WTC11 (cell line): ENCODE results near the gene PBRM1. TPM values are rescaled to one million over a fixed set of nuclear protein-coding genes. Genes with fewer than 3 reads are reported as not detected.

ENCODE experiments used
- ATAC-seq: fragments of 200-7000 bp; cut with Tn5 transposase; 2 replicates; pipeline ENCODE4 v1.10.0; 2021; ENCODE audit warnings: mild to moderate bottlenecking, moderate library complexity
- CTCF ChIA-PET: fragments of 300-600 bp; sonication (Branson Sonifier 250); formaldehyde crosslinking; loops from one replicate; lab custom pipeline; 2021; ENCODE audit warnings: antibody characterized with exemption; lab: Charles Lee
- POLR2A ChIA-PET: fragments of 350-600 bp; sonication (Branson Sonifier 250); formaldehyde crosslinking; loops from one replicate; lab custom pipeline; 2021; ENCODE audit warnings: antibody characterized with exemption; lab: Charles Lee
- DNase-seq: peaks from one replicate; pipeline ENCODE4 v3.0.0; 2021; ENCODE audit warnings: low spot score
- H3K27ac Mint-ChIP-seq: 2 replicates; pipeline ENCODE4 v1.8.0; 2021; ENCODE audit warnings: mixed read lengths
- H3K27me3 Mint-ChIP-seq: 2 replicates; pipeline ENCODE4 v1.8.0; 2021; ENCODE audit warnings: low read depth, mild to moderate bottlenecking, moderate library complexity, mixed read lengths
- H3K36me3 Mint-ChIP-seq: 2 replicates; pipeline ENCODE4 v1.8.0; 2021; ENCODE audit warnings: mixed read lengths
- H3K4me1 Mint-ChIP-seq: 2 replicates; pipeline ENCODE4 v1.8.0; 2022; ENCODE audit warnings: mixed read lengths
- H3K4me3 Mint-ChIP-seq: 2 replicates; pipeline ENCODE4 v1.8.0; 2021; ENCODE audit warnings: mild to moderate bottlenecking, moderate library complexity, mixed read lengths
- H3K9me3 Mint-ChIP-seq: 2 replicates; pipeline ENCODE4 v1.8.0; 2021; ENCODE audit warnings: mixed read lengths
- ATF2 ChIP-seq: sonication (generic); formaldehyde crosslinking; IDR thresholded peaks from 2 replicates; pipeline ENCODE4 v1.8.1; 2022; ENCODE audit warnings: low read depth, missing genetic modification reagents, borderline replicate concordance
- CREB1 ChIP-seq: sonication (generic); formaldehyde crosslinking; IDR thresholded peaks from 2 replicates; pipeline ENCODE4 v1.8.0; 2023; ENCODE audit warnings: mild to moderate bottlenecking, missing genetic modification reagents
- E2F4 ChIP-seq: sonication (generic); formaldehyde crosslinking; IDR thresholded peaks from 2 replicates; pipeline ENCODE4 v1.8.1; 2022; ENCODE audit warnings: low read depth, mild to moderate bottlenecking, moderate library complexity, missing genetic modification reagents, borderline replicate concordance
- FOXJ3 ChIP-seq: sonication (generic); formaldehyde crosslinking; IDR thresholded peaks from 2 replicates; pipeline ENCODE4 v1.9.0; 2021; ENCODE audit warnings: missing genetic modification reagents, mild to moderate bottlenecking, borderline replicate concordance
- FOXK1 ChIP-seq: sonication (generic); formaldehyde crosslinking; IDR thresholded peaks from 2 replicates; pipeline ENCODE4 v1.8.0; 2022; ENCODE audit warnings: mild to moderate bottlenecking, moderate library complexity, missing genetic modification reagents
- KAT7 ChIP-seq: sonication (generic); formaldehyde crosslinking; IDR thresholded peaks from 2 replicates; pipeline ENCODE4 v1.8.1; 2023; ENCODE audit warnings: missing genetic modification reagents, mild to moderate bottlenecking, borderline replicate concordance
- MXD4 ChIP-seq: fragments of 250-450 bp; sonication (Bioruptor Pico); IDR thresholded peaks from 2 replicates; pipeline ENCODE4 v1.8.0; 2021; ENCODE audit warnings: mild to moderate bottlenecking, moderate library complexity, borderline replicate concordance
- NFE2L1 ChIP-seq: sonication (generic); formaldehyde crosslinking; IDR thresholded peaks from 2 replicates; pipeline ENCODE4 v1.8.1; 2023; ENCODE audit warnings: missing genetic modification reagents
- NR1H2 ChIP-seq: sonication (generic); formaldehyde crosslinking; IDR thresholded peaks from 2 replicates; pipeline ENCODE4 v1.9.0; 2021; ENCODE audit warnings: mild to moderate bottlenecking, moderate library complexity, missing genetic modification reagents
- OVOL2 ChIP-seq: fragments of 250-450 bp; sonication (Bioruptor Pico); IDR thresholded peaks from 2 replicates; pipeline ENCODE4 v1.9.0; 2021; ENCODE audit warnings: mild to moderate bottlenecking, borderline replicate concordance
- PRDM15 ChIP-seq: sonication (generic); formaldehyde crosslinking; IDR thresholded peaks from 2 replicates; pipeline ENCODE4 v1.8.0; 2022; ENCODE audit warnings: missing genetic modification reagents
- RORB ChIP-seq: fragments of 250-450 bp; sonication (Bioruptor Pico); IDR thresholded peaks from 2 replicates; pipeline ENCODE4 v1.9.0; 2021; ENCODE audit warnings: mild to moderate bottlenecking
- TEAD4 ChIP-seq: sonication (generic); formaldehyde crosslinking; IDR thresholded peaks from 2 replicates; pipeline ENCODE4 v1.8.0; 2022; ENCODE audit warnings: mild to moderate bottlenecking, missing genetic modification reagents
- ZBTB21 ChIP-seq: sonication (generic); formaldehyde crosslinking; IDR thresholded peaks from 2 replicates; pipeline ENCODE4 v1.8.1; 2023; ENCODE audit warnings: mild to moderate bottlenecking, missing genetic modification reagents, borderline replicate concordance
- ZNF219 ChIP-seq: sonication (generic); formaldehyde crosslinking; IDR thresholded peaks from 2 replicates; pipeline ENCODE4 v1.8.0; 2023; ENCODE audit warnings: missing genetic modification reagents, mild to moderate bottlenecking, borderline replicate concordance
- total RNA-seq: library from RNA; stranded (reverse); gene quantifications from 3 replicates; pipeline ENCODE4 v1.2.3, GENCODE V29; 2021
- TF ChIP-seq, protein P1 (sequence below): sonication (generic); formaldehyde crosslinking; conservative IDR thresholded peaks from 2 replicates; pipeline ENCODE4 v1.8.1; 2023; ENCODE audit warnings: mild to moderate bottlenecking, low read depth, missing genetic modification reagents, moderate library complexity
- TF ChIP-seq, protein P2 (sequence below): sonication (generic); formaldehyde crosslinking; IDR thresholded peaks from 2 replicates; pipeline ENCODE4 v1.8.1; 2023; ENCODE audit warnings: mild to moderate bottlenecking, missing genetic modification reagents
- TF ChIP-seq, protein P3 (sequence below): fragments of 250-450 bp; sonication (Bioruptor Pico); IDR thresholded peaks from 2 replicates; pipeline ENCODE4 v1.8.0; 2021; ENCODE audit warnings: mild to moderate bottlenecking

The PBRM1 gene
- total RNA-seq, 1 experiment from 2014 or later, result 48.8 TPM

- no peak for ATAC-seq
- H3K4me3 Mint-ChIP-seq, result no peak overlapping the region
- TF ChIP-seq NR1H2 (CRISPR knock-in tag), result no peak
- no peak for TF ChIP-seq PRDM15
- TF ChIP-seq TEAD4, result no peak
- no peak for TF ChIP-seq MXD4 (CRISPR knock-in tag)
Observed at GRCh38 chr3:52721002-52721729, 35.5 kb upstream of the PBRM1 start.

DNA sequence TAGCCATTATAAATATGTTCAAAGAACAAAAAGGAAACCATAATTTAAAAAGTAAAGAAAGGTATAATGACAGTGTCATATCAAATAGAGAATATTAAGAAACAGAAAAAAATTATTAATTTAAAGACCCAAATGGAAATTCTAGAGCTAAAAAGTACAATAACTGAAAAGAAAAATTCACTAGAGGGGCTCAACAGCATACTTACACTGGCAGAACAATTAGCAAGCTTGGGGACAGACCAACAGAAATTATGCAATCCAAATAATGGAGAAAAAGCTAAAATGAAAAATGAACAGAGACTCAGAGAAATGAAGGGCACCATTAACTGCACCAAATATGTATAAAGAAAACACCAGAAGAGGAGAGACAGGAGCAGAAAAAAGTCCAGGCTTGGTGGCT is 33.9 kb upstream of the PBRM1 start:
- Mint-ChIP-seq H3K27me3 (no peaks in the 10 kb centered on the region), H3K27ac (no peak overlapping the region), H3K4me3 (no peak overlapping the region), H3K4me1 (peaks cover 7% of the 10 kb centered on the region), H3K36me3 (no peaks in the 10 kb centered on the region), H3K9me3 (no peaks in the 10 kb centered on the region)
- no peak for ATAC-seq
- TF ChIP-seq, protein P1, sequence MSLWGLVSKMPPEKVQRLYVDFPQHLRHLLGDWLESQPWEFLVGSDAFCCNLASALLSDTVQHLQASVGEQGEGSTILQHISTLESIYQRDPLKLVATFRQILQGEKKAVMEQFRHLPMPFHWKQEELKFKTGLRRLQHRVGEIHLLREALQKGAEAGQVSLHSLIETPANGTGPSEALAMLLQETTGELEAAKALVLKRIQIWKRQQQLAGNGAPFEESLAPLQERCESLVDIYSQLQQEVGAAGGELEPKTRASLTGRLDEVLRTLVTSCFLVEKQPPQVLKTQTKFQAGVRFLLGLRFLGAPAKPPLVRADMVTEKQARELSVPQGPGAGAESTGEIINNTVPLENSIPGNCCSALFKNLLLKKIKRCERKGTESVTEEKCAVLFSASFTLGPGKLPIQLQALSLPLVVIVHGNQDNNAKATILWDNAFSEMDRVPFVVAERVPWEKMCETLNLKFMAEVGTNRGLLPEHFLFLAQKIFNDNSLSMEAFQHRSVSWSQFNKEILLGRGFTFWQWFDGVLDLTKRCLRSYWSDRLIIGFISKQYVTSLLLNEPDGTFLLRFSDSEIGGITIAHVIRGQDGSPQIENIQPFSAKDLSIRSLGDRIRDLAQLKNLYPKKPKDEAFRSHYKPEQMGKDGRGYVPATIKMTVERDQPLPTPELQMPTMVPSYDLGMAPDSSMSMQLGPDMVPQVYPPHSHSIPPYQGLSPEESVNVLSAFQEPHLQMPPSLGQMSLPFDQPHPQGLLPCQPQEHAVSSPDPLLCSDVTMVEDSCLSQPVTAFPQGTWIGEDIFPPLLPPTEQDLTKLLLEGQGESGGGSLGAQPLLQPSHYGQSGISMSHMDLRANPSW (CRISPR knock-in tag), result no peak
- TF ChIP-seq ZBTB21 (CRISPR knock-in tag), result no peak
- TF ChIP-seq FOXK1, result no peak
- no peak for TF ChIP-seq NFE2L1 (CRISPR knock-in tag)
- TF ChIP-seq, protein P2, sequence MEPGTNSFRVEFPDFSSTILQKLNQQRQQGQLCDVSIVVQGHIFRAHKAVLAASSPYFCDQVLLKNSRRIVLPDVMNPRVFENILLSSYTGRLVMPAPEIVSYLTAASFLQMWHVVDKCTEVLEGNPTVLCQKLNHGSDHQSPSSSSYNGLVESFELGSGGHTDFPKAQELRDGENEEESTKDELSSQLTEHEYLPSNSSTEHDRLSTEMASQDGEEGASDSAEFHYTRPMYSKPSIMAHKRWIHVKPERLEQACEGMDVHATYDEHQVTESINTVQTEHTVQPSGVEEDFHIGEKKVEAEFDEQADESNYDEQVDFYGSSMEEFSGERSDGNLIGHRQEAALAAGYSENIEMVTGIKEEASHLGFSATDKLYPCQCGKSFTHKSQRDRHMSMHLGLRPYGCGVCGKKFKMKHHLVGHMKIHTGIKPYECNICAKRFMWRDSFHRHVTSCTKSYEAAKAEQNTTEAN (CRISPR knock-in tag), result no peak
- TF ChIP-seq ZNF219, result no peak
- no peak for TF ChIP-seq FOXJ3
- TF ChIP-seq OVOL2 (CRISPR knock-in tag), result no peak
- TF ChIP-seq, protein P3, sequence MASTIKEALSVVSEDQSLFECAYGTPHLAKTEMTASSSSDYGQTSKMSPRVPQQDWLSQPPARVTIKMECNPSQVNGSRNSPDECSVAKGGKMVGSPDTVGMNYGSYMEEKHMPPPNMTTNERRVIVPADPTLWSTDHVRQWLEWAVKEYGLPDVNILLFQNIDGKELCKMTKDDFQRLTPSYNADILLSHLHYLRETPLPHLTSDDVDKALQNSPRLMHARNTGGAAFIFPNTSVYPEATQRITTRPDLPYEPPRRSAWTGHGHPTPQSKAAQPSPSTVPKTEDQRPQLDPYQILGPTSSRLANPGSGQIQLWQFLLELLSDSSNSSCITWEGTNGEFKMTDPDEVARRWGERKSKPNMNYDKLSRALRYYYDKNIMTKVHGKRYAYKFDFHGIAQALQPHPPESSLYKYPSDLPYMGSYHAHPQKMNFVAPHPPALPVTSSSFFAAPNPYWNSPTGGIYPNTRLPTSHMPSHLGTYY (CRISPR knock-in tag), result no peak
- no peak for TF ChIP-seq CREB1 (CRISPR knock-in tag)
- TF ChIP-seq RORB (CRISPR knock-in tag), result no peak
- TF ChIP-seq E2F4, result no peak
- no peak for TF ChIP-seq KAT7 (CRISPR knock-in tag)
- no peak for TF ChIP-seq ATF2
- POLR2A ChIA-PET, result interaction anchor here (0.8 kb wide), 1 partner anchor 270 kb away, joined by 7 read pairs; no protein-coding TSS in a partner anchor
- CTCF ChIA-PET, result no interaction called here
- no peak for DNase-seq

More at GRCh38 chr3:52721002-52721729, 35.5 kb upstream of the PBRM1 start:
- no peak overlapping the region for H3K27ac Mint-ChIP-seq
- ChIA-PET POLR2A (interaction anchor here (0.5 kb wide), 1 partner anchor 494 kb away, joined by 6 read pairs; no protein-coding TSS in a partner anchor), CTCF (interaction anchor here (1.2 to 1.5 kb wide), 2 partner anchors 71 to 99 kb away, joined by 3 to 5 read pairs; no protein-coding TSS in a partner anchor)
- H3K36me3 Mint-ChIP-seq, result peaks cover 5% of the 10 kb centered on the region; the same call in 1 of the 2 replicates
- peaks cover 8% of the 10 kb centered on the region; the same call in 1 of the 2 replicates for H3K9me3 Mint-ChIP-seq
- DNase-seq, result no peak
- no peaks in the 10 kb centered on the region; the same call in 1 of the 2 replicates for H3K4me1 Mint-ChIP-seq
- H3K27me3 Mint-ChIP-seq, result no peaks in the 10 kb centered on the region
